A549 (cell line): ENCODE results near the gene ANO4. TPM values are rescaled to one million over a fixed set of nuclear protein-coding genes. Genes with fewer than 3 reads are reported as not detected.
A peak's percentile ranks its signal among the peaks of the same experiment; 100 is the strongest.

ENCODE experiments used
- ATAC-seq, 2 experiments: fragments of 200-7000 bp in 1 of 2; fragments of >200 bp in 1 of 2; cut with Nextera tagmentation in 1 of 2; cut with Tn5 transposase in 1 of 2; 3 replicates each; pipeline versions ENCODE4 v1.8.0 to v1.9.1; 2018 to 2020; ENCODE audit warnings: mild to moderate bottlenecking in 1 of 2, moderate library complexity in 1 of 2
- CTCF ChIA-PET: fragments of 300-600 bp; sonication (Branson Sonifier 250); formaldehyde crosslinking; extraction: SDS; loops from one replicate; lab custom pipeline; 2021; ENCODE audit warnings: antibody characterized with exemption, inconsistent platforms; lab: Yijun Ruan, JAX
- POLR2A ChIA-PET: fragments of 350-600 bp; formaldehyde crosslinking; extraction: SDS; loops from one replicate; lab custom pipeline; 2021; ENCODE audit warnings: antibody characterized with exemption, inconsistent platforms; lab: Yijun Ruan, JAX
- DNase-seq, 2 experiments: peaks; one replicate each; pipeline versions ENCODE4 v3.0.0 to v3.0.0-alpha.2; 2011 to 2016; ENCODE audit warnings: low read depth in 1 of 2, low spot score in 1 of 2
- FAIRE-seq: peaks from 2 replicates; lab custom pipeline; 2011; peaks lifted over from hg19 to GRCh38; lab: Jason Lieb, UNC
- H3K27ac ChIP-seq, 2 experiments: fragments of >200 bp; sonication (Bioruptor Twin); formaldehyde crosslinking; 3 replicates each; pipeline ENCODE4 v1.5.1; 2016 to 2017
- H3K4me1 ChIP-seq: fragments of >200 bp; sonication (Bioruptor Twin); formaldehyde crosslinking; 3 replicates; pipeline ENCODE4 v1.6.1; 2016
- H3K4me2 ChIP-seq: fragments of >200 bp; sonication (Bioruptor Twin); formaldehyde crosslinking; 3 replicates; pipeline ENCODE4 v1.6.1; 2016
- H3K4me3 ChIP-seq: fragments of >200 bp; sonication (Bioruptor Twin); formaldehyde crosslinking; 3 replicates; pipeline ENCODE4 v1.5.1; 2016
- H3K9me3 ChIP-seq: fragments of >200 bp; sonication (Bioruptor Twin); formaldehyde crosslinking; 3 replicates; pipeline ENCODE4 v1.6.1; 2016
- ATOH8 ChIP-seq: fragments of 250-450 bp; sonication (Bioruptor Pico); IDR thresholded peaks from 2 replicates; pipeline ENCODE4 v1.5.0; 2020; ENCODE audit warnings: low read depth, mild to moderate bottlenecking, moderate library complexity
- CBX8 ChIP-seq: fragments of 200-600 bp; sonication (generic); IDR thresholded peaks from 2 replicates; pipeline ENCODE4 v1.6.1; 2016
- CEBPB ChIP-seq, 2 experiments: fragments of >200 bp in 1 of 2; sonication (Bioruptor Twin) in 1 of 2; formaldehyde crosslinking in 1 of 2; IDR thresholded peaks; 2 replicates each; pipeline ENCODE4 v1.6.1; 2012 to 2016
- EHF ChIP-seq: fragments of 250-450 bp; sonication (Bioruptor Pico); IDR thresholded peaks from 2 replicates; pipeline ENCODE4 v1.5.0; 2020; ENCODE audit warnings: mild to moderate bottlenecking
- FOSB ChIP-seq: fragments of 250-450 bp; sonication (Bioruptor Pico); IDR thresholded peaks from 2 replicates; pipeline ENCODE4 v1.5.0; 2020; ENCODE audit warnings: mild to moderate bottlenecking, moderate library complexity
- FOSL2 ChIP-seq, 2 experiments: fragments of 450-650 bp in 1 of 2; fragments of >200 bp in 1 of 2; sonication (Bioruptor Twin) in 1 of 2; formaldehyde crosslinking; IDR thresholded peaks; 2 replicates each; pipeline versions ENCODE4 v1.5.0 to v1.6.1; 2016 to 2020; ENCODE audit warnings: mild to moderate bottlenecking in 1 of 2, moderate library complexity in 1 of 2
- GATA3 ChIP-seq: IDR thresholded peaks from 2 replicates; pipeline ENCODE4 v1.6.1; 2012; ENCODE audit warnings: borderline replicate concordance
- JUN ChIP-seq, 2 experiments: fragments of >200 bp; sonication (Bioruptor Twin); formaldehyde crosslinking; IDR thresholded peaks; 2 replicates in 1 of 2; 3 replicates in 1 of 2; pipeline ENCODE4 v1.6.1; 2016 to 2017
- JUNB ChIP-seq: fragments of >200 bp; sonication (Bioruptor Twin); formaldehyde crosslinking; IDR thresholded peaks from 2 replicates; pipeline ENCODE4 v1.6.1; 2016
- KDM5A ChIP-seq: fragments of 200-600 bp; sonication (generic); IDR thresholded peaks from 2 replicates; pipeline ENCODE4 v1.6.1; 2016; ENCODE audit warnings: antibody characterized with exemption, mild to moderate bottlenecking
- MAX ChIP-seq: IDR thresholded peaks from 2 replicates; pipeline ENCODE4 v1.6.1; 2012
- NFE2L2 ChIP-seq: fragments of 150-350 bp; conservative IDR thresholded peaks from 2 replicates; pipeline ENCODE4 v1.6.1; 2014; ENCODE audit warnings: low read length
- NPAS2 ChIP-seq: fragments of 250-450 bp; sonication (Bioruptor Pico); IDR thresholded peaks from 2 replicates; pipeline ENCODE4 v1.8.0; 2022; ENCODE audit warnings: mild to moderate bottlenecking, moderate library complexity, borderline replicate concordance
- POLR2AphosphoS2 ChIP-seq: conservative IDR thresholded peaks from 2 replicates; pipeline ENCODE4 v1.6.1; 2012; ENCODE audit warnings: low read length, improper control_type of control experiment, inconsistent platforms
- RARB ChIP-seq: fragments of 250-450 bp; sonication (Bioruptor Pico); IDR thresholded peaks from 2 replicates; pipeline ENCODE4 v1.8.0; 2021; ENCODE audit warnings: mild to moderate bottlenecking, moderate library complexity
- RNF2 ChIP-seq: fragments of 200-600 bp; sonication (generic); IDR thresholded peaks from 2 replicates; pipeline ENCODE4 v1.6.1; 2016; ENCODE audit warnings: low read depth, mild to moderate bottlenecking, antibody characterized with exemption, moderate library complexity, borderline replicate concordance
- ZC3H11A ChIP-seq: fragments of 450-650 bp; IDR thresholded peaks from 2 replicates; pipeline ENCODE4 v1.6.1; 2014; ENCODE audit warnings: antibody characterized with exemption, mild to moderate bottlenecking
- ZFP36 ChIP-seq: fragments of 450-650 bp; IDR thresholded peaks from 2 replicates; pipeline ENCODE4 v1.6.1; 2014; ENCODE audit warnings: borderline replicate concordance; ENCODE audit not compliant: partially characterized antibody
- WGBS: methylation state at CpG from one replicate; pipeline ENCODE4 v1.1.6; 2017; ENCODE audit errors: missing lambda C conversion rate; 5-methylcytosine and 5-hydroxymethylcytosine counted together
- polyA plus RNA-seq, 4 experiments: library from polyadenylated mRNA; depleted of rRNA in 3 of 4; stranded (reverse); fragments of >200 nt; fragmentation: RNase III in 1 of 4; extraction: RNeasy Plus Mini Kit Qiagen cat#74134 plus additional on column Dnase treatment in 1 of 4; gene quantifications; 2 replicates in 3 of 4; 3 replicates in 1 of 4; pipeline ENCODE4 v1.2.3, GENCODE V29; 2011 to 2017
- TF ChIP-seq, protein P1 (sequence below): fragments of 250-450 bp; sonication (Bioruptor Pico); IDR thresholded peaks from 2 replicates; pipeline ENCODE4 v1.5.0; 2021; ENCODE audit warnings: mild to moderate bottlenecking, moderate library complexity, borderline replicate concordance
- TF ChIP-seq, protein P2 (sequence below): fragments of >200 bp; sonication (Bioruptor Twin); formaldehyde crosslinking; IDR thresholded peaks from 3 replicates; pipeline ENCODE4 v1.6.1; 2016
- TF ChIP-seq, protein P3 (sequence below): fragments of 450-650 bp; IDR thresholded peaks from 2 replicates; pipeline ENCODE4 v1.6.1; 2014; ENCODE audit warnings: antibody characterized with exemption
- TF ChIP-seq, protein P4 (sequence below): fragments of 200-600 bp; sonication (generic); IDR thresholded peaks from 2 replicates; pipeline ENCODE4 v1.6.1; 2016; ENCODE audit warnings: antibody characterized with exemption, mild to moderate bottlenecking, moderate library complexity

The ANO4 gene
- polyA plus RNA-seq, 2 of the 4 experiments (the other 2 are of a cell fraction), result 0.17 TPM; not detected in 1

DNA sequence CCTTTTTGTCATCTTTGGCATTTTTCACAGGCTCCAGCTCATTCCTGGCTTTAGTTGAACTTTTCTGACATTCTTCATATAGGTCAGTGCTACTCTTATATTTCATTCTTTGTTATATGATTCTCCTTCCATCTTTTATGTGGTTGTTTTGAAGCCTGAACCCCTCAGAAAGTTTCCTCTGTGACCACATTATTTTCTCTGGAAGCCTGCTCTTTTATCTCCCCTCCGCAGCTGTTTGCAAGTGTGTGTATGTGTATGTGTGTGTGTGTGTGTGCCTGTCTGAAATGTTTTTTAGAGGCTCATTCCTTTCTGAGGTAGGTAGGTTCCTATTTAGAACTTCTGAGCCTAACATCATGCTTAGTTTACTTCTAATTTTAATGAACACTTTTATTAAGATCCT, 47.6 kb downstream of the ANO4 start (continued):
- TF ChIP-seq RNF2 (no peak), MAX (no peak), JUN (IDR thresholded peaks at IDR 0.05) (no peak), KDM5A (no peak), CEBPB (IDR thresholded peaks at IDR 0.05) (no peak), FOSB (no peak)

DNA sequence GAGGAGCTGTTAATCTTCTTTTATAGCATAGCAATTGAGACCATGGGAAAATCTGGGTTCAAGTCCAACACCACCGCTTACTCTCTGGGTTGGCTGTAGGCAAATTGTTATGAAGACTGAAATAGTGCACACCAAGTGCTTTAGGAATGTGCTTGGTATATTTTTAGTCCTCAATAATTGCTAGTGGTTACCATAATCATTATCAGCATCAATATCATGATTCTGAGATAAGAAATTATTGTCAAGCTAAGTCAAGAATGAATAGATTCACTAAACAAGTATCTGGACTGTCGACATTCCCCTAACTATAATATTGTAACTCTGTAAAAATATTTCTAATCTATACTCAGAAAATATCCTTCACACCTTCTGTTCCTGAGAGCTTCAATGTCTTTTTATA, 48.5 kb downstream of the ANO4 start:
- Histone ChIP-seq H3K4me3 (no peak overlapping the region), H3K27ac (no peak overlapping the region), H3K4me2 (no peak overlapping the region), H3K4me1 (no peaks in the 10 kb centered on the region), H3K9me3 (no peaks in the 10 kb centered on the region)
- ATAC-seq (no peak), FAIRE-seq (no peak), DNase-seq (no peak)
- WGBS, result 36% methylated on average over 2 of the region's 2 CpGs
- POLR2A ChIA-PET, result no interaction called here
- CTCF ChIA-PET, result no interaction called here
- TF ChIP-seq, protein P1, sequence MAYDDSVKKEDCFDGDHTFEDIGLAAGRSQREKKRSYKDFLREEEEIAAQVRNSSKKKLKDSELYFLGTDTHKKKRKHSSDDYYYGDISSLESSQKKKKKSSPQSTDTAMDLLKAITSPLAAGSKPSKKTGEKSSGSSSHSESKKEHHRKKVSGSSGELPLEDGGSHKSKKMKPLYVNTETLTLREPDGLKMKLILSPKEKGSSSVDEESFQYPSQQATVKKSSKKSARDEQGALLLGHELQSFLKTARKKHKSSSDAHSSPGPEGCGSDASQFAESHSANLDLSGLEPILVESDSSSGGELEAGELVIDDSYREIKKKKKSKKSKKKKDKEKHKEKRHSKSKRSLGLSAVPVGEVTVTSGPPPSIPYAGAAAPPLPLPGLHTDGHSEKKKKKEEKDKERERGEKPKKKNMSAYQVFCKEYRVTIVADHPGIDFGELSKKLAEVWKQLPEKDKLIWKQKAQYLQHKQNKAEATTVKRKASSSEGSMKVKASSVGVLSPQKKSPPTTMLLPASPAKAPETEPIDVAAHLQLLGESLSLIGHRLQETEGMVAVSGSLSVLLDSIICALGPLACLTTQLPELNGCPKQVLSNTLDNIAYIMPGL (CRISPR knock-in tag), result no peak
- TF ChIP-seq, protein P2, sequence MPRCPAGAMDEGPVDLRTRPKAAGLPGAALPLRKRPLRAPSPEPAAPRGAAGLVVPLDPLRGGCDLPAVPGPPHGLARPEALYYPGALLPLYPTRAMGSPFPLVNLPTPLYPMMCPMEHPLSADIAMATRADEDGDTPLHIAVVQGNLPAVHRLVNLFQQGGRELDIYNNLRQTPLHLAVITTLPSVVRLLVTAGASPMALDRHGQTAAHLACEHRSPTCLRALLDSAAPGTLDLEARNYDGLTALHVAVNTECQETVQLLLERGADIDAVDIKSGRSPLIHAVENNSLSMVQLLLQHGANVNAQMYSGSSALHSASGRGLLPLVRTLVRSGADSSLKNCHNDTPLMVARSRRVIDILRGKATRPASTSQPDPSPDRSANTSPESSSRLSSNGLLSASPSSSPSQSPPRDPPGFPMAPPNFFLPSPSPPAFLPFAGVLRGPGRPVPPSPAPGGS, result no peak
- TF ChIP-seq MAX (no peak), FOSB (no peak), GATA3 (no peak), NPAS2 (CRISPR knock-in tag) (no peak), RARB (CRISPR knock-in tag) (no peak), ZC3H11A (no peak), CBX8 (no peak), EHF (no peak)
- TF ChIP-seq, protein P3, sequence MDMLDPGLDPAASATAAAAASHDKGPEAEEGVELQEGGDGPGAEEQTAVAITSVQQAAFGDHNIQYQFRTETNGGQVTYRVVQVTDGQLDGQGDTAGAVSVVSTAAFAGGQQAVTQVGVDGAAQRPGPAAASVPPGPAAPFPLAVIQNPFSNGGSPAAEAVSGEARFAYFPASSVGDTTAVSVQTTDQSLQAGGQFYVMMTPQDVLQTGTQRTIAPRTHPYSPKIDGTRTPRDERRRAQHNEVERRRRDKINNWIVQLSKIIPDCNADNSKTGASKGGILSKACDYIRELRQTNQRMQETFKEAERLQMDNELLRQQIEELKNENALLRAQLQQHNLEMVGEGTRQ, result no peak

- POLR2A ChIA-PET, result no interaction called here
- DNase-seq, result no peak
- no peak overlapping the region for H3K4me2 ChIP-seq
- TF ChIP-seq JUNB (no peak), FOSL2 (IDR thresholded peaks at IDR 0.05) (no peak), FOSL2 (CRISPR knock-in tag; IDR thresholded peaks at IDR 0.05) (peak; percentile 25; the same call in 1 of the 2 replicates)
- ATAC-seq, result no peak
- no peak overlapping the region for H3K27ac ChIP-seq
- no peaks in the 10 kb centered on the region for H3K9me3 ChIP-seq
- no peak for FAIRE-seq
- CTCF ChIA-PET, result interaction anchor here (1.3 kb wide), 1 partner anchor 9 kb away, joined by 3 read pairs; no protein-coding TSS in a partner anchor
- WGBS, result 0% methylated on average over 3 of the region's 3 CpGs
- no peaks in the 10 kb centered on the region for H3K4me1 ChIP-seq
- no peak overlapping the region for H3K4me3 ChIP-seq
Observed at GRCh38 chr12:100845095-100845494, 50.5 kb downstream of the ANO4 start.

DNA sequence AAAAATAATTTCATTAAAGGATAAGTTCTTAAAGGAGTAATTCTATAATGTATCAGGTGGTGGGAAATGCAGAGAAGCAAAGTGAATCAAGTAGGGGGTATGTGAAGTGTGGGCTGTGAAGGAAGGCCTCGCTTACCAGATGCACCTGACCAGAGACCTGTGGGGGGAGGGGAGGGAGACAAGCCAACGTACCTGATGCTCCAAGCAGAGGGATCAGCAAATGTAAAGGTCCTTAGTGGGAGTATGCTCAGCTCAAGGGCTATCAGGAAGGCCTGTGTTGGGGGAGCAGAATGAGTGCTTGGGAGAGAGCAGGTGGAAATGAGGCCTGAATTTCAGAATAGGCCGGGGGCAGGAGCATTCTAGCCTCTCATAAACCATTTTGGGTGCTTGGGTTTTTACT, 57.1 kb downstream of the ANO4 start:
- Histone ChIP-seq H3K4me1 (no peaks in the 10 kb centered on the region), H3K4me2 (no peak overlapping the region), H3K9me3 (no peaks in the 10 kb centered on the region), H3K4me3 (no peak overlapping the region), H3K27ac (no peak overlapping the region)
- ATAC-seq (no peak), DNase-seq (no peak), FAIRE-seq (no peak)
- CTCF ChIA-PET, result no interaction called here
- 0% methylated on average over 3 of the region's 3 CpGs for WGBS
- POLR2A ChIA-PET, result no interaction called here
- TF ChIP-seq ZFP36, result no peak
- no peak for TF ChIP-seq ATOH8 (CRISPR knock-in tag)
- no peak for TF ChIP-seq FOSL2 (IDR thresholded peaks at IDR 0.05)
- no peak for TF ChIP-seq FOSL2 (CRISPR knock-in tag; IDR thresholded peaks at IDR 0.05)
- TF ChIP-seq, protein P4, sequence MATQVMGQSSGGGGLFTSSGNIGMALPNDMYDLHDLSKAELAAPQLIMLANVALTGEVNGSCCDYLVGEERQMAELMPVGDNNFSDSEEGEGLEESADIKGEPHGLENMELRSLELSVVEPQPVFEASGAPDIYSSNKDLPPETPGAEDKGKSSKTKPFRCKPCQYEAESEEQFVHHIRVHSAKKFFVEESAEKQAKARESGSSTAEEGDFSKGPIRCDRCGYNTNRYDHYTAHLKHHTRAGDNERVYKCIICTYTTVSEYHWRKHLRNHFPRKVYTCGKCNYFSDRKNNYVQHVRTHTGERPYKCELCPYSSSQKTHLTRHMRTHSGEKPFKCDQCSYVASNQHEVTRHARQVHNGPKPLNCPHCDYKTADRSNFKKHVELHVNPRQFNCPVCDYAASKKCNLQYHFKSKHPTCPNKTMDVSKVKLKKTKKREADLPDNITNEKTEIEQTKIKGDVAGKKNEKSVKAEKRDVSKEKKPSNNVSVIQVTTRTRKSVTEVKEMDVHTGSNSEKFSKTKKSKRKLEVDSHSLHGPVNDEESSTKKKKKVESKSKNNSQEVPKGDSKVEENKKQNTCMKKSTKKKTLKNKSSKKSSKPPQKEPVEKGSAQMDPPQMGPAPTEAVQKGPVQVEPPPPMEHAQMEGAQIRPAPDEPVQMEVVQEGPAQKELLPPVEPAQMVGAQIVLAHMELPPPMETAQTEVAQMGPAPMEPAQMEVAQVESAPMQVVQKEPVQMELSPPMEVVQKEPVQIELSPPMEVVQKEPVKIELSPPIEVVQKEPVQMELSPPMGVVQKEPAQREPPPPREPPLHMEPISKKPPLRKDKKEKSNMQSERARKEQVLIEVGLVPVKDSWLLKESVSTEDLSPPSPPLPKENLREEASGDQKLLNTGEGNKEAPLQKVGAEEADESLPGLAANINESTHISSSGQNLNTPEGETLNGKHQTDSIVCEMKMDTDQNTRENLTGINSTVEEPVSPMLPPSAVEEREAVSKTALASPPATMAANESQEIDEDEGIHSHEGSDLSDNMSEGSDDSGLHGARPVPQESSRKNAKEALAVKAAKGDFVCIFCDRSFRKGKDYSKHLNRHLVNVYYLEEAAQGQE, result no peak
- no peak for TF ChIP-seq POLR2AphosphoS2
- TF ChIP-seq EHF, result no peak
- no peak for TF ChIP-seq NFE2L2
